ENCODE results near the gene CHCHD4.
"Not testable (repeated sequence)": the region's sequence is repeated elsewhere in the genome, so short reads cannot be mapped to it uniquely, and the experiment has no call there.

The CHCHD4 gene

GRCh38 chr3:14125193-14126016 lies 735 bp upstream of the CHCHD4 start:
- no peak for TF ChIP-seq CTCF (IDR thresholded peaks at IDR 0.05; ENCODE audit: control extremely low read depth, extremely low read depth, low read depth, missing control alignments)

GRCh38 chr3:14124223-14124614 lies 451 bp downstream of the CHCHD4 start:
- peak; percentile 78 for DNase-seq (ENCODE audit: extremely low spot score)
- POLR2A ChIA-PET: interaction anchor here (1.2 to 1.4 kb wide), 3 partner anchors 20 to 309 kb away, joined by 3 to 4 read pairs (median 4); partner anchors contain the start of genes LSM3 and XPC
- CTCF ChIA-PET: interaction anchor here (0.9 to 1.9 kb wide), 4 partner anchors 8 to 1282 kb away, joined by 3 to 7 read pairs (median 4); partner anchors contain the start of gene RPL32
- TF ChIP-seq CTCF (IDR thresholded peaks at IDR 0.05; ENCODE audit: control extremely low read depth, extremely low read depth, low read depth, missing control alignments): no peak

More at GRCh38 chr3:14125193-14126016, 735 bp upstream of the CHCHD4 start:
- DNase-seq (ENCODE audit: extremely low spot score): peak; percentile 50
- POLR2A ChIA-PET: interaction anchor here (0.7 to 1.3 kb wide), 4 partner anchors 20 to 529 kb away, joined by 3 to 7 read pairs (median 4); partner anchors contain the start of genes LSM3 and XPC
- CTCF ChIA-PET: interaction anchor here (0.7 to 2.1 kb wide), 12 partner anchors 9 to 1284 kb away, joined by 3 to 7 read pairs (median 4); partner anchors contain the start of genes LSM3 and RPL32

GRCh38 chr3:14123308-14124222 lies 1.1 kb downstream of the CHCHD4 start:
- TF ChIP-seq CTCF (IDR thresholded peaks at IDR 0.05; ENCODE audit: control extremely low read depth, extremely low read depth, low read depth, missing control alignments): no peak
- no peak for DNase-seq (ENCODE audit: extremely low spot score)
- CTCF ChIA-PET: interaction anchor here (1.2 kb wide), 1 partner anchor 227 kb away, joined by 5 read pairs; no protein-coding TSS in a partner anchor
- POLR2A ChIA-PET: interaction anchor here (1.2 to 1.4 kb wide), 3 partner anchors 21 to 309 kb away, joined by 3 to 4 read pairs (median 4); partner anchors contain the start of genes LSM3 and XPC

- TF ChIP-seq CTCF (IDR thresholded peaks at IDR 0.05; ENCODE audit: control extremely low read depth, extremely low read depth, low read depth, missing control alignments): no peak
- POLR2A ChIA-PET: interaction anchor here (0.9 kb wide), 1 partner anchor 56 kb away, joined by 10 read pairs; the partner anchor contains the start of genes LSM3 and XPC
- DNase-seq (ENCODE audit: extremely low spot score): no peak
- CTCF ChIA-PET: interaction anchor here (1.0 kb wide), 1 partner anchor 670 kb away, joined by 3 read pairs; no protein-coding TSS in a partner anchor
These were observed 2.4 kb downstream of the CHCHD4 start for GRCh38 chr3:14122301-14122700.

GRCh38 chr3:14121859-14122258 lies 2.8 kb downstream of the CHCHD4 start:
- DNase-seq (ENCODE audit: extremely low spot score): no peak
- POLR2A ChIA-PET: interaction anchor here (0.9 kb wide), 1 partner anchor 57 kb away, joined by 10 read pairs; the partner anchor contains the start of genes LSM3 and XPC
- CTCF ChIA-PET: interaction anchor here (1.0 kb wide), 1 partner anchor 669 kb away, joined by 3 read pairs; no protein-coding TSS in a partner anchor
- TF ChIP-seq CTCF (IDR thresholded peaks at IDR 0.05; ENCODE audit: control extremely low read depth, extremely low read depth, low read depth, missing control alignments): no peak

- POLR2A ChIA-PET; DNase-seq (ENCODE audit: extremely low spot score); CTCF ChIA-PET: not testable (repeated sequence)
These were observed 3.7 kb downstream of the CHCHD4 start for GRCh38 chr3:14120921-14121448.
